Smooth muscle cell (in vitro differentiated cells): ENCODE measurements around the gene SERPINB1. TPM values are rescaled to one million over a fixed set of nuclear protein-coding genes. Genes with fewer than 3 reads are reported as not detected.

Experiments used
- DNase-seq: peaks from one replicate; lab custom pipeline; 2025; ENCODE audit not compliant: unreplicated experiment; lab: John Stamatoyannopoulos, UW
- H2AFZ ChIP-seq: fragments of 200-600 bp; sonication (generic); 2 replicates; pipeline ENCODE4 v1.6.0; 2016; ENCODE audit warnings: antibody characterized with exemption, low read depth, mild to moderate bottlenecking
- H3F3A ChIP-seq: fragments of 200-600 bp; sonication (generic); 2 replicates; pipeline ENCODE4 v1.6.0; 2017; ENCODE audit warnings: antibody characterized with exemption, low read depth
- H3K27ac ChIP-seq: fragments of 200-600 bp; sonication (generic); 2 replicates; pipeline ENCODE4 v1.5.1; 2016; ENCODE audit warnings: low read depth, mild to moderate bottlenecking
- H3K27me3 ChIP-seq: fragments of 200-600 bp; sonication (generic); 2 replicates; pipeline ENCODE4 v1.6.1; 2016; ENCODE audit warnings: low read depth, mild to moderate bottlenecking
- H3K36me3 ChIP-seq: fragments of 200-600 bp; sonication (generic); 2 replicates; pipeline ENCODE4 v1.5.1; 2016; ENCODE audit warnings: low read depth
- H3K4me1 ChIP-seq: fragments of 200-600 bp; sonication (generic); 2 replicates; pipeline ENCODE4 v1.5.1; 2016; ENCODE audit warnings: low read depth
- H3K4me2 ChIP-seq: fragments of 200-600 bp; sonication (generic); 2 replicates; pipeline ENCODE4 v1.6.0; 2016; ENCODE audit warnings: mild to moderate bottlenecking
- H3K4me3 ChIP-seq: fragments of 200-600 bp; sonication (generic); 2 replicates; pipeline ENCODE4 v1.5.1; 2016; ENCODE audit warnings: mild to moderate bottlenecking
- H3K79me2 ChIP-seq: fragments of 200-600 bp; sonication (generic); 2 replicates; pipeline ENCODE4 v1.6.0; 2016; ENCODE audit warnings: low read depth, mild to moderate bottlenecking
- H3K9ac ChIP-seq: fragments of 200-600 bp; sonication (generic); 2 replicates; pipeline ENCODE4 v1.6.0; 2016; ENCODE audit warnings: low read depth
- H3K9me3 ChIP-seq: fragments of 200-600 bp; sonication (generic); replicated peaks from 2 replicates; pipeline ENCODE4 v1.5.1; 2016; ENCODE audit warnings: low read depth
- H4K20me1 ChIP-seq: fragments of 200-600 bp; sonication (generic); 2 replicates; pipeline ENCODE4 v1.6.0; 2016; ENCODE audit warnings: low read depth
- WGBS: methylation state at CpG from one replicate; pipeline ENCODE4 v1.1.7; 2016; ENCODE audit warnings: low lambda C conversion rate; 5-methylcytosine and 5-hydroxymethylcytosine counted together
- polyA plus RNA-seq: library from polyadenylated mRNA; unstranded; fragments of >200 nt; fragmentation: Nextera tagmentation; extraction: Ambion mirVana; gene quantifications from 2 replicates; pipeline ENCODE4 v1.2.1, GENCODE V29; 2016
- total RNA-seq: library from RNA; depleted of rRNA; stranded (reverse); fragments of >200 nt; gene quantifications from 2 replicates; pipeline ENCODE4 v1.2.3, GENCODE V29; 2014
- TF ChIP-seq, protein P1 (sequence below): fragments of 200-600 bp; sonication (generic); IDR thresholded peaks from 2 replicates; pipeline ENCODE4 v1.5.1; 2017; ENCODE audit warnings: borderline replicate concordance, mild to moderate bottlenecking, antibody characterized with exemption; ENCODE audit not compliant: insufficient read depth, poor library complexity, severe bottlenecking

Gene SERPINB1
- total and polyA plus RNA-seq, 2 experiments from 2014 or later, result 10.5 to 17.7 TPM

GRCh38 chr6:2821554-2821953 lies 20.1 kb downstream of the SERPINB1 start:
- Histone ChIP-seq H3K4me2 (no peak overlapping the region), H3K4me1 (no peaks in the 10 kb centered on the region), H3K36me3 (no peaks in the 10 kb centered on the region), H3K4me3 (no peak overlapping the region), H3F3A (no peaks in the 10 kb centered on the region), H3K27me3 (no peaks in the 10 kb centered on the region), H4K20me1 (no peaks in the 10 kb centered on the region), H2AFZ (no peak overlapping the region), H3K9me3 (no peaks in the 10 kb centered on the region), H3K9ac (no peak overlapping the region), H3K79me2 (no peaks in the 10 kb centered on the region), H3K27ac (no peak overlapping the region)
- no peak for DNase-seq
- TF ChIP-seq, protein P1, sequence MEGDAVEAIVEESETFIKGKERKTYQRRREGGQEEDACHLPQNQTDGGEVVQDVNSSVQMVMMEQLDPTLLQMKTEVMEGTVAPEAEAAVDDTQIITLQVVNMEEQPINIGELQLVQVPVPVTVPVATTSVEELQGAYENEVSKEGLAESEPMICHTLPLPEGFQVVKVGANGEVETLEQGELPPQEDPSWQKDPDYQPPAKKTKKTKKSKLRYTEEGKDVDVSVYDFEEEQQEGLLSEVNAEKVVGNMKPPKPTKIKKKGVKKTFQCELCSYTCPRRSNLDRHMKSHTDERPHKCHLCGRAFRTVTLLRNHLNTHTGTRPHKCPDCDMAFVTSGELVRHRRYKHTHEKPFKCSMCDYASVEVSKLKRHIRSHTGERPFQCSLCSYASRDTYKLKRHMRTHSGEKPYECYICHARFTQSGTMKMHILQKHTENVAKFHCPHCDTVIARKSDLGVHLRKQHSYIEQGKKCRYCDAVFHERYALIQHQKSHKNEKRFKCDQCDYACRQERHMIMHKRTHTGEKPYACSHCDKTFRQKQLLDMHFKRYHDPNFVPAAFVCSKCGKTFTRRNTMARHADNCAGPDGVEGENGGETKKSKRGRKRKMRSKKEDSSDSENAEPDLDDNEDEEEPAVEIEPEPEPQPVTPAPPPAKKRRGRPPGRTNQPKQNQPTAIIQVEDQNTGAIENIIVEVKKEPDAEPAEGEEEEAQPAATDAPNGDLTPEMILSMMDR, result no peak
- 98% methylated on average over 3 of the region's 3 CpGs for WGBS

GRCh38 chr6:2820415-2820814 lies 21.2 kb downstream of the SERPINB1 start:
- DNase-seq, result no peak
- no peaks in the 10 kb centered on the region for H3F3A ChIP-seq
- no peak overlapping the region for H2AFZ ChIP-seq
- peaks cover 2% of the 10 kb centered on the region for H3K36me3 ChIP-seq
- 90% methylated on average over 2 of the region's 2 CpGs for WGBS
- H3K9me3 ChIP-seq, result no peaks in the 10 kb centered on the region
- no peaks in the 10 kb centered on the region for H3K79me2 ChIP-seq
- H3K27me3 ChIP-seq, result no peaks in the 10 kb centered on the region
- H3K27ac ChIP-seq, result no peak overlapping the region
- no peak overlapping the region for H3K4me2 ChIP-seq
- TF ChIP-seq, protein P1, result no peak
- H3K4me1 ChIP-seq, result no peaks in the 10 kb centered on the region
- no peak overlapping the region for H3K9ac ChIP-seq
- no peak overlapping the region for H3K4me3 ChIP-seq
- H4K20me1 ChIP-seq, result no peaks in the 10 kb centered on the region

GRCh38 chr6:2819978-2820377 lies 21.7 kb downstream of the SERPINB1 start:
- Histone ChIP-seq H3K79me2 (no peaks in the 10 kb centered on the region), H3K9me3 (no peaks in the 10 kb centered on the region), H3K9ac (no peak overlapping the region), H2AFZ (no peak overlapping the region), H4K20me1 (no peaks in the 10 kb centered on the region), H3K27me3 (no peaks in the 10 kb centered on the region), H3F3A (no peaks in the 10 kb centered on the region), H3K4me3 (no peak overlapping the region), H3K36me3 (peaks cover 2% of the 10 kb centered on the region), H3K4me1 (no peaks in the 10 kb centered on the region), H3K4me2 (no peak overlapping the region), H3K27ac (no peak overlapping the region)
- DNase-seq, result no peak
- TF ChIP-seq, protein P1, result no peak
- WGBS, result 89% methylated on average over 7 of the region's 7 CpGs

- no peaks in the 10 kb centered on the region for H3K27me3 ChIP-seq
- H2AFZ ChIP-seq, result no peak overlapping the region
- H3K9ac ChIP-seq, result no peak overlapping the region
Measured at GRCh38 chr6:2819115-2819514, 22.5 kb downstream of the SERPINB1 start.

More at GRCh38 chr6:2819115-2819514, 22.5 kb downstream of the SERPINB1 start:
- Histone ChIP-seq H3F3A (no peaks in the 10 kb centered on the region), H4K20me1 (no peaks in the 10 kb centered on the region), H3K9me3 (no peaks in the 10 kb centered on the region), H3K36me3 (peaks cover 2% of the 10 kb centered on the region), H3K4me3 (no peak overlapping the region), H3K27ac (peak overlapping the region; percentile 65), H3K4me1 (no peaks in the 10 kb centered on the region), H3K79me2 (no peaks in the 10 kb centered on the region), H3K4me2 (no peak overlapping the region)
- DNase-seq, result no peak
- TF ChIP-seq, protein P1, result no peak
- WGBS, result 95% methylated on average over 5 of the region's 5 CpGs
